Measurements from ENCODE around the gene ACTN3. TPM values are rescaled to one million over a fixed set of nuclear protein-coding genes. Genes with fewer than 3 reads are reported as not detected.

The ACTN3 gene
- not detected in 2 replicates for total RNA-seq (2014; rRNA removed)
- percentile 10 among the genes with signal in this experiment for Bru-seq, nascent RNA
- percentile 46 among the genes with signal in this experiment for BruChase-seq, experiment 1, labeled RNA remaining after a 6-hour chase
- percentile 40 among the genes with signal in this experiment for BruChase-seq, experiment 2, labeled RNA remaining after a 2-hour chase
- long read RNA-seq, partial matches to known transcripts = 0 of 1 reads
- long read RNA-seq, other reads (novel, unspliced or antisense) = 0 of 1 reads

DNA sequence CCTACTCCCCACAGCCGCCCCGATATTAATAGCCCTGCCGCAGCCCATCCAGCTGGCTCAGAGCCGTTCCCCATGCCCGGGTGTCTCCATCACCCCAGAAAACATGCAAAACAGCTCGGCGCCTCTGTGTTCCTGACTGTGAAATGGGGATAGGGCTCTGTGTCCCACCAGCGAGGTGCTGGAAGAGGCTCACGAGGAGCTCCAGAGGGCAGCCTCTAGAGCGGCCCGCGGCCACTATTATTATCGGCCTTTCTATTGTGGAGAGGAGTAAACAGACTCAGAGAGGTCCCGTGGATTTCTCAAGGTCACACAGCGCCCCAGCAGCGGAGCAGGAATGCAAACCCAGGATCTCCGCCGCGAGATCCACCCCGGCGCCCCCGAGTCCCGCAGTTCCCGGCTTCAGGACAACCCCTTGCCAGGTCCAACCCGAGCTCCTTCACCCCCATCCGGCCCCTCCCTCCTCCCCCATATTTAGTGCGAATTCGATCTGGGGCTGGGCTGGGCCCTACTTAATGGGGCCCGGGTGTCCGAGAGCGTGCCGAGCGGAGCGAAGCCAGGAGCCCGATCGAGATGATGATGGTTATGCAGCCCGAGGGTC, at the start of gene ACTN3:
ACTN3 (plus strand) TSS at position 536 of the 598 bp plus-strand sequence; CDS start at position 571, 35 bp downstream.
- POLR2A ChIA-PET (ENCODE audit: unreplicated experiment) = interaction anchor here (0.6 to 0.8 kb wide), 5 partner anchors 10 to 113 kb away, joined by 3 to 7 read pairs (median 3); partner anchors contain the start of gene DPP3
- ATAC-seq = no peak

DNA sequence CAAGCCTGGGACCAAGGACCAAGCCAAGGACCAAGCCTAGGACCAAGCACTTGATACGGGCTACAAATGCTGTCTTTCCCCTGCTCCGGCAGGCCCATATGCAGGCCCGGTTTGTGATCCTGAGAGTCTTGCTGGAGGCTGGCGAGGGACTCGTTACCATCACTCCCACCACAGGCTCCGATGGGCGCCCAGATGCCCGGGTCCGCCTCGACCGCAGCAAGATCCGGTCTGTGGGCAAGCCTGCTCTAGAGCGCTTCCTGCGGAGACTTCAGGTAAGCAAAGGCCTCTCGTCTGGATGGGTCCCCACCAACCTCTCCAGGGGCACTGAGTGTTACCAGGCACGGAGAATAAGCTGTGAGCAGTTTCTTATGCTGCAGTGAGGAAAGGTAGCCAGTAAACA, 49.5 kb upstream of the ACTN3 start:
- H3K27ac ChIP-seq (ENCODE audit: low read length) = no peak overlapping the region
- H3K9me2 ChIP-seq (replicated peaks; ENCODE audit: low read length) = no peaks in the 10 kb centered on the region
- no peaks in the 10 kb centered on the region for H3K27me3 ChIP-seq (ENCODE audit: low read length)
- ChIA-PET CTCF (interaction anchor here (0.7 kb wide), 1 partner anchor 33 kb away, joined by 3 read pairs; no protein-coding TSS in a partner anchor), POLR2A (ENCODE audit: unreplicated experiment) (no interaction called here)
- no peaks in the 10 kb centered on the region for H4K20me1 ChIP-seq (ENCODE audit: low read length)
- no peak overlapping the region for H3K4me3 ChIP-seq (ENCODE audit: low read length)
- peaks cover 38% of the 10 kb centered on the region for H3K36me3 ChIP-seq (ENCODE audit: low read depth, low read length)
- no peak overlapping the region for H3K9ac ChIP-seq (ENCODE audit: low read length)
- no peak overlapping the region for H2AFZ ChIP-seq (ENCODE audit: low read length)
- no peak overlapping the region for H3K4me2 ChIP-seq (ENCODE audit: low read length)
- DNase-seq (no peak), ATAC-seq (no peak)
- H3K79me2 ChIP-seq (ENCODE audit: low read length) = no peaks in the 10 kb centered on the region
- TF ChIP-seq EZH2 (IDR thresholded peaks at IDR 0.05; ENCODE audit: low read length, unreplicated experiment) (no peak), EZH2phosphoT487 (IDR thresholded peaks at IDR 0.05; ENCODE audit: borderline replicate concordance, low read length) (no peak), CTCF (conservative IDR thresholded peaks at IDR 0.05; ENCODE audit: low read depth, low read length) (no peak)
- intact Hi-C loops (cut with micrococcal nuclease) = no loop called here
- no TSS peak for BruUV-seq (replicated peaks)
- H3K9me3 ChIP-seq (ENCODE audit: low read length) = no peaks in the 10 kb centered on the region
- H3K4me1 ChIP-seq (ENCODE audit: insufficient read depth, low read length) = no peaks in the 10 kb centered on the region
- H3F3A ChIP-seq (ENCODE audit: low read length, unreplicated experiment) = no peaks in the 10 kb centered on the region

More for the DNA sequence above, at the start of gene ACTN3:
- Histone ChIP-seq H3K79me2 (ENCODE audit: low read length) (0 out of 2 replicates have a peak, but pooled peaks cover 4% of the 10 kb centered on the region), H3K9ac (ENCODE audit: low read length) (peak within 1 kb of the TSS; percentile 89), H3K9me3 (ENCODE audit: low read length) (no peaks in the 10 kb centered on the region), H3K27ac (ENCODE audit: low read length) (0 out of 2 replicates have a peak within 1 kb of the TSS, but pooled peaks have one; percentile 10), H3K36me3 (ENCODE audit: low read depth, low read length) (no peaks in the 10 kb centered on the region), H2AFZ (ENCODE audit: low read length) (peak within 1 kb of the TSS; percentile 96), H3K4me2 (ENCODE audit: low read length) (peak within 1 kb of the TSS; percentile 88), H3F3A (ENCODE audit: low read length, unreplicated experiment) (no peaks in the 10 kb centered on the region), H4K20me1 (ENCODE audit: low read length) (no peaks in the 10 kb centered on the region), H3K9me2 (replicated peaks; ENCODE audit: low read length) (no peaks in the 10 kb centered on the region), H3K4me3 (ENCODE audit: low read length) (peak within 1 kb of the TSS; percentile 89), H3K27me3 (ENCODE audit: low read length) (no peaks in the 10 kb centered on the region), H3K4me1 (ENCODE audit: insufficient read depth, low read length) (peaks cover 21% of the 10 kb centered on the region)
- no TSS peak for BruUV-seq (replicated peaks)
- intact Hi-C loops (cut with micrococcal nuclease) = loop anchor here (1.0 to 2.0 kb wide), 2 partner anchors 46 to 70 kb away; partner anchors contain the start of gene RBM14
- CTCF ChIA-PET = interaction anchor here (0.6 kb wide), 1 partner anchor 116 kb away, joined by 17 read pairs; no protein-coding TSS in a partner anchor
- TF ChIP-seq CTCF (conservative IDR thresholded peaks at IDR 0.05; ENCODE audit: low read depth, low read length) (no peak), EZH2phosphoT487 (IDR thresholded peaks at IDR 0.05; ENCODE audit: borderline replicate concordance, low read length) (no peak), EZH2 (IDR thresholded peaks at IDR 0.05; ENCODE audit: low read length, unreplicated experiment) (no peak)
- no peak for DNase-seq

All from PC-3 (cell line).